MM.1S (cell line): ENCODE measurements around the gene DNAJC22.

ENCODE experiments used
- DNase-seq: peaks from one replicate; pipeline ENCODE4 v3.0.0-alpha.2; 2015
- H2AFZ ChIP-seq: fragments of 300-600 bp; sonication (generic); 2 replicates; pipeline ENCODE4 v1.6.0; 2016; ENCODE audit warnings: antibody characterized with exemption, low read length
- H3F3A ChIP-seq: fragments of 300-600 bp; sonication (generic); 2 replicates; pipeline ENCODE4 v1.6.1; 2016; ENCODE audit warnings: mild to moderate bottlenecking, antibody characterized with exemption, low read length, moderate library complexity, mixed read lengths; ENCODE audit not compliant: insufficient read depth
- H3K27ac ChIP-seq: fragments of 300-600 bp; sonication (generic); 2 replicates; pipeline ENCODE4 v1.5.1; 2016; ENCODE audit warnings: mild to moderate bottlenecking, low read length
- H3K27me3 ChIP-seq: fragments of 300-600 bp; sonication (generic); replicated peaks from 2 replicates; pipeline ENCODE4 v1.6.0; 2016; ENCODE audit warnings: low read length; ENCODE audit not compliant: insufficient read depth
- H3K36me3 ChIP-seq: fragments of 300-600 bp; sonication (generic); replicated peaks from 2 replicates; pipeline ENCODE4 v1.6.1; 2016; ENCODE audit warnings: mild to moderate bottlenecking, low read length, mixed read lengths; ENCODE audit not compliant: insufficient read depth
- H3K4me1 ChIP-seq: fragments of 300-600 bp; sonication (generic); 2 replicates; pipeline ENCODE4 v1.6.1; 2016; ENCODE audit warnings: low read length, mixed read lengths
- H3K4me2 ChIP-seq: fragments of 300-600 bp; sonication (generic); 2 replicates; pipeline ENCODE4 v1.6.0; 2016; ENCODE audit warnings: low read depth, low read length
- H3K4me3 ChIP-seq: fragments of 300-600 bp; sonication (generic); 2 replicates; pipeline ENCODE4 v1.5.1; 2016; ENCODE audit warnings: low read length, mixed read lengths
- H3K79me2 ChIP-seq: fragments of 300-600 bp; sonication (generic); 2 replicates; pipeline ENCODE4 v1.6.1; 2016; ENCODE audit warnings: mixed run types, low read length, mixed read lengths
- H3K9ac ChIP-seq: fragments of 300-600 bp; sonication (generic); 2 replicates; pipeline ENCODE4 v1.6.1; 2016; ENCODE audit warnings: low read length, mixed read lengths
- H3K9me2 ChIP-seq: fragments of 300-600 bp; sonication (generic); replicated peaks from 2 replicates; pipeline ENCODE4 v1.6.1; 2016; ENCODE audit warnings: mild to moderate bottlenecking, low read length, mixed read lengths; ENCODE audit not compliant: insufficient read depth
- H3K9me3 ChIP-seq: fragments of 300-600 bp; sonication (generic); replicated peaks from 2 replicates; pipeline ENCODE4 v1.6.1; 2016; ENCODE audit warnings: mild to moderate bottlenecking, low read length, mixed read lengths; ENCODE audit not compliant: insufficient read depth
- H4K20me1 ChIP-seq: fragments of 300-600 bp; sonication (generic); 2 replicates; pipeline ENCODE4 v1.6.1; 2016; ENCODE audit warnings: mild to moderate bottlenecking, low read length, moderate library complexity, mixed read lengths; ENCODE audit not compliant: insufficient read depth
- CTCF ChIP-seq: fragments of 300-600 bp; sonication (generic); IDR thresholded peaks from 2 replicates; pipeline ENCODE4 v1.5.1; 2016; ENCODE audit warnings: antibody characterized with exemption, low read length, mixed read lengths
- EZH2 ChIP-seq: fragments of 300-600 bp; sonication (generic); optimal IDR thresholded peaks from 2 replicates; pipeline ENCODE3; 2017; ENCODE audit warnings: low read depth, mild to moderate bottlenecking, antibody characterized with exemption, low read length, mixed read lengths
- EZH2phosphoT487 ChIP-seq: fragments of 300-600 bp; sonication (generic); IDR thresholded peaks from 2 replicates; pipeline ENCODE4 v1.6.1; 2018; ENCODE audit warnings: antibody characterized with exemption, low read length

DNAJC22 gene

GRCh38 chr12:49334226-49334625 lies 12.5 kb upstream of the DNAJC22 start:
- no peak for DNase-seq
- H2AFZ ChIP-seq = no peak overlapping the region
- no peak overlapping the region for H3K4me3 ChIP-seq
- H3K27ac ChIP-seq = no peak overlapping the region
- H3K9me2 ChIP-seq = no peaks in the 10 kb centered on the region
- peaks cover 16% of the 10 kb centered on the region for H3F3A ChIP-seq
- H3K9me3 ChIP-seq = no peaks in the 10 kb centered on the region
- no peaks in the 10 kb centered on the region for H4K20me1 ChIP-seq
- no peak overlapping the region for H3K4me2 ChIP-seq
- no peaks in the 10 kb centered on the region for H3K79me2 ChIP-seq
- H3K36me3 ChIP-seq = no peaks in the 10 kb centered on the region
- no peak for TF ChIP-seq EZH2phosphoT487
- no peak for TF ChIP-seq CTCF
- TF ChIP-seq EZH2 = no peak
- H3K4me1 ChIP-seq = no peaks in the 10 kb centered on the region
- H3K9ac ChIP-seq = no peak overlapping the region
- peaks cover 29% of the 10 kb centered on the region for H3K27me3 ChIP-seq

- TF ChIP-seq CTCF (no peak), EZH2 (no peak), EZH2phosphoT487 (no peak)
- H2AFZ ChIP-seq = no peak overlapping the region
- no peaks in the 10 kb centered on the region for H3K79me2 ChIP-seq
- no peak overlapping the region for H3K9ac ChIP-seq
- no peak overlapping the region for H3K27ac ChIP-seq
- H3K27me3 ChIP-seq = peaks cover 33% of the 10 kb centered on the region
- no peaks in the 10 kb centered on the region for H3K4me1 ChIP-seq
- peaks cover 16% of the 10 kb centered on the region for H3F3A ChIP-seq
- no peak overlapping the region for H3K4me2 ChIP-seq
- H3K9me2 ChIP-seq = no peaks in the 10 kb centered on the region
- no peaks in the 10 kb centered on the region for H3K9me3 ChIP-seq
- no peak overlapping the region for H3K4me3 ChIP-seq
- no peak for DNase-seq
- no peaks in the 10 kb centered on the region for H4K20me1 ChIP-seq
- no peaks in the 10 kb centered on the region for H3K36me3 ChIP-seq
Observed at GRCh38 chr12:49334681-49335080, 12.0 kb upstream of the DNAJC22 start.

GRCh38 chr12:49335118-49335954 lies 11.4 kb upstream of the DNAJC22 start:
- TF ChIP-seq EZH2phosphoT487 = no peak
- no peak for TF ChIP-seq CTCF
- TF ChIP-seq EZH2 = no peak
- Histone ChIP-seq H3K4me3 (no peak overlapping the region), H3K9ac (no peak overlapping the region), H3F3A (peaks cover 16% of the 10 kb centered on the region), H4K20me1 (no peaks in the 10 kb centered on the region), H3K9me2 (no peaks in the 10 kb centered on the region), H3K36me3 (no peaks in the 10 kb centered on the region), H3K27me3 (peaks cover 38% of the 10 kb centered on the region), H2AFZ (no peak overlapping the region), H3K4me2 (no peak overlapping the region), H3K9me3 (no peaks in the 10 kb centered on the region), H3K27ac (no peak overlapping the region), H3K79me2 (no peaks in the 10 kb centered on the region), H3K4me1 (no peaks in the 10 kb centered on the region)
- no peak for DNase-seq
